HepG2 (cell line): ENCODE data around the gene BHLHA9. TPM values are rescaled to one million over a fixed set of nuclear protein-coding genes. Genes with fewer than 3 reads are reported as not detected.

Source experiments
- ATAC-seq: fragments of 200-7000 bp; cut with Tn5 transposase; 3 replicates; pipeline ENCODE4 v1.9.1; 2020; ENCODE audit warnings: mild to moderate bottlenecking, moderate library complexity
- BruUV-seq: library from RNA; stranded (reverse); fragments of 400-500 nt; replicated peaks from 2 replicates; lab custom pipeline; 2021; lab: Mats Ljungman, UMichigan
- CTCF ChIA-PET: fragments of 300-600 bp; formaldehyde crosslinking; extraction: SDS; loops from one replicate; lab custom pipeline; 2021; ENCODE audit warnings: low total read pairs, inconsistent platforms, low intra/inter-chr PET ratio; lab: Yijun Ruan, JAX
- POLR2A ChIA-PET: fragments of 350-600 bp; sonication (Branson Sonifier 250); formaldehyde crosslinking; loops from one replicate; lab custom pipeline; 2020; ENCODE audit warnings: antibody characterized with exemption, inconsistent platforms; lab: Yijun Ruan, JAX
- DNase-seq: peaks from one replicate; pipeline ENCODE4 v3.0.0-alpha.2; 2015; ENCODE audit warnings: low spot score
- FAIRE-seq: peaks from 3 replicates; lab custom pipeline; 2011; peaks lifted over from hg19 to GRCh38; lab: Jason Lieb, UNC
- H2AFZ ChIP-seq: one replicate; pipeline ENCODE4 v1.6.1; 2011; ENCODE audit warnings: low read length, inconsistent platforms
- H3K27ac ChIP-seq: fragments of 300-600 bp; 3 replicates; pipeline ENCODE4 v1.8.0; 2011; ENCODE audit warnings: mixed run types, mild to moderate bottlenecking, mixed read lengths, low read length, inconsistent platforms; ENCODE audit not compliant: insufficient read depth; ENCODE audit errors: extremely low read length
- H3K27me3 ChIP-seq, 2 experiments: fragments of 200-600 bp in 1 of 2; 2 replicates in 1 of 2; 3 replicates in 1 of 2; pipeline versions ENCODE4 v1.6.0 to v1.8.0; 2011; ENCODE audit warnings: low read length in 2 of 2, mild to moderate bottlenecking in 2 of 2, moderate library complexity in 2 of 2, inconsistent platforms in 1 of 2; ENCODE audit not compliant: insufficient read depth in 2 of 2, control insufficient read depth in 1 of 2
- H3K36me3 ChIP-seq, 2 experiments: fragments of 200-600 bp in 1 of 2; replicated peaks in 1 of 2; 2 replicates in 1 of 2; 3 replicates in 1 of 2; pipeline versions ENCODE4 v1.5.1 to v1.8.0; 2011; ENCODE audit warnings: low read length in 2 of 2, inconsistent platforms in 1 of 2; ENCODE audit not compliant: insufficient read depth in 2 of 2, control insufficient read depth in 1 of 2
- H3K4me1 ChIP-seq: 2 replicates; pipeline ENCODE4 v1.5.1; 2012; ENCODE audit warnings: low read length, inconsistent platforms; ENCODE audit not compliant: insufficient read depth
- H3K4me2 ChIP-seq: 2 replicates; pipeline ENCODE4 v1.6.0; 2011; ENCODE audit warnings: low read depth, low read length, inconsistent platforms
- H3K4me3 ChIP-seq, 3 experiments: fragments of 200-600 bp in 1 of 3; sonication (generic), shearing (Covaris generic) in 1 of 3; replicated peaks in 1 of 3; 2 replicates each; pipeline ENCODE4 v1.5.1; 2011 to 2016; ENCODE audit warnings: low read length in 3 of 3, inconsistent platforms in 2 of 3, low read depth in 2 of 3, mild to moderate bottlenecking in 2 of 3, control low read depth in 1 of 3, mixed read lengths in 1 of 3; ENCODE audit not compliant: insufficient read depth in 1 of 3
- H3K79me2 ChIP-seq: one replicate; pipeline ENCODE4 v1.6.1; 2011; ENCODE audit warnings: low read length, inconsistent platforms; ENCODE audit not compliant: insufficient read depth
- H3K9ac ChIP-seq: 2 replicates; pipeline ENCODE4 v1.6.0; 2011; ENCODE audit warnings: mild to moderate bottlenecking, low read depth, low read length, inconsistent platforms; ENCODE audit not compliant: insufficient read depth
- H3K9me3 ChIP-seq: 2 replicates; pipeline ENCODE4 v1.5.1; 2012; ENCODE audit warnings: mild to moderate bottlenecking, low read length
- H4K20me1 ChIP-seq: 2 replicates; pipeline ENCODE4 v1.6.0; 2011; ENCODE audit warnings: inconsistent platforms, mild to moderate bottlenecking, low read length, moderate library complexity; ENCODE audit not compliant: insufficient read depth
- AHR ChIP-seq: IDR thresholded peaks from 2 replicates; pipeline ENCODE4 v1.6.1; 2018; ENCODE audit warnings: missing genetic modification reagents, missing compliant biosample characterization
- BCL6 ChIP-seq: IDR thresholded peaks from 2 replicates; pipeline ENCODE4 v1.6.1; 2016; ENCODE audit warnings: missing genetic modification reagents, missing compliant biosample characterization
- CEBPB ChIP-seq: IDR thresholded peaks from 2 replicates; pipeline ENCODE4 v1.6.1; 2011; ENCODE audit warnings: low read depth, low read length, improper control_type of control experiment, borderline replicate concordance
- MLX ChIP-seq: IDR thresholded peaks from 2 replicates; pipeline ENCODE4 v1.6.1; 2016
- SRSF1 ChIP-seq: fragments of 200-400 bp; formaldehyde crosslinking; optimal IDR thresholded peaks from 2 replicates; pipeline ENCODE3; 2017; ENCODE audit warnings: mild to moderate bottlenecking, low read depth, low read length, moderate library complexity
- THRA ChIP-seq: sonication (generic); formaldehyde crosslinking; IDR thresholded peaks from 2 replicates; pipeline ENCODE4 v1.4.0; 2020; ENCODE audit warnings: missing genetic modification reagents, borderline replicate concordance
- ZFYVE20 ChIP-seq: sonication (generic); formaldehyde crosslinking; IDR thresholded peaks from 2 replicates; pipeline ENCODE4 v1.8.0; 2023; ENCODE audit warnings: low read depth, mild to moderate bottlenecking, moderate library complexity, missing genetic modification reagents, borderline replicate concordance
- ZKSCAN5 ChIP-seq: sonication (generic); formaldehyde crosslinking; IDR thresholded peaks from 2 replicates; pipeline ENCODE4 v1.5.1; 2020; ENCODE audit warnings: mild to moderate bottlenecking, missing genetic modification reagents
- WGBS: methylation state at CpG from one replicate; pipeline ENCODE4 v1.1.6; 2017; ENCODE audit warnings: low lambda C conversion rate; 5-methylcytosine and 5-hydroxymethylcytosine counted together
- in situ Hi-C: cut with HindIII; loops from 2 replicates; pipeline ENCODE4 v1.10.0; 2017; ENCODE audit warnings: low pct_unique_long_range_greater_than_20kb; ENCODE audit not compliant: extremely low pct_ligation_motif_present
- intact Hi-C: fragments of 100-400 bp; cut with micrococcal nuclease; formaldehyde crosslinking; loops from one replicate; pipeline ENCODE4 v1.10.0; 2022; ENCODE audit not compliant: unreplicated experiment
- polyA plus RNA-seq, 8 experiments: library from polyadenylated mRNA; depleted of rRNA in 3 of 8; stranded (reverse) in 7 of 8; unstranded in 1 of 8; fragments of >200 nt; fragmentation: Illumina TruSeq in 4 of 8; extraction: Trizol in 4 of 8; gene quantifications; 2 replicates each; pipeline versions ENCODE4 v1.2.1 to v1.2.3, GENCODE V29; 2011 to 2016; ENCODE audit warnings: low read depth in 4 of 8, missing spikeins in 1 of 8, mixed read lengths in 1 of 8; ENCODE audit not compliant: insufficient read depth in 1 of 8
- total RNA-seq, 5 experiments: library from RNA; depleted of rRNA; stranded (reverse); fragments of >200 nt; fragmentation: Illumina TruSeq; extraction: Trizol; gene quantifications; 2 replicates each; pipeline ENCODE4 v1.2.3, GENCODE V29; 2016; ENCODE audit warnings: low read depth in 1 of 5
- TF ChIP-seq, protein P1 (sequence below): sonication (generic); formaldehyde crosslinking; IDR thresholded peaks from 2 replicates; pipeline ENCODE4 v1.8.1; 2022; ENCODE audit warnings: low read depth, mild to moderate bottlenecking, missing genetic modification reagents

The BHLHA9 gene
- total and polyA plus RNA-seq, 2 of the 13 experiments (the other 11 are each of a cell fraction or from before 2014, with no cell fraction given), result not detected

GRCh38 chr17:1313270-1314005, 43.2 kb downstream of the BHLHA9 start:
- POLR2A ChIA-PET, result no interaction called here
- 11% methylated on average over 8 of the region's 8 CpGs for WGBS
- intact Hi-C loops (no loop called here), in situ Hi-C loops (no loop called here)
- Histone ChIP-seq H3K79me2 (no peaks in the 10 kb centered on the region), H3K9me3 (no peaks in the 10 kb centered on the region), H2AFZ (no peak overlapping the region), H3K4me2 (no peak overlapping the region), H4K20me1 (no peaks in the 10 kb centered on the region), H3K4me3 (no peak overlapping the region)
- FAIRE-seq (no peak), ATAC-seq (no peak; the same call in 2 of the 3 replicates)
- BruUV-seq, result no TSS peak
- CTCF ChIA-PET, result no interaction called here
- TF ChIP-seq CEBPB, result peak; percentile 80
- peak; percentile 73; the same call in 1 of the 2 replicates for TF ChIP-seq ZKSCAN5 (CRISPR knock-in tag)
- TF ChIP-seq THRA (CRISPR knock-in tag), result no peak
- TF ChIP-seq, protein P1, sequence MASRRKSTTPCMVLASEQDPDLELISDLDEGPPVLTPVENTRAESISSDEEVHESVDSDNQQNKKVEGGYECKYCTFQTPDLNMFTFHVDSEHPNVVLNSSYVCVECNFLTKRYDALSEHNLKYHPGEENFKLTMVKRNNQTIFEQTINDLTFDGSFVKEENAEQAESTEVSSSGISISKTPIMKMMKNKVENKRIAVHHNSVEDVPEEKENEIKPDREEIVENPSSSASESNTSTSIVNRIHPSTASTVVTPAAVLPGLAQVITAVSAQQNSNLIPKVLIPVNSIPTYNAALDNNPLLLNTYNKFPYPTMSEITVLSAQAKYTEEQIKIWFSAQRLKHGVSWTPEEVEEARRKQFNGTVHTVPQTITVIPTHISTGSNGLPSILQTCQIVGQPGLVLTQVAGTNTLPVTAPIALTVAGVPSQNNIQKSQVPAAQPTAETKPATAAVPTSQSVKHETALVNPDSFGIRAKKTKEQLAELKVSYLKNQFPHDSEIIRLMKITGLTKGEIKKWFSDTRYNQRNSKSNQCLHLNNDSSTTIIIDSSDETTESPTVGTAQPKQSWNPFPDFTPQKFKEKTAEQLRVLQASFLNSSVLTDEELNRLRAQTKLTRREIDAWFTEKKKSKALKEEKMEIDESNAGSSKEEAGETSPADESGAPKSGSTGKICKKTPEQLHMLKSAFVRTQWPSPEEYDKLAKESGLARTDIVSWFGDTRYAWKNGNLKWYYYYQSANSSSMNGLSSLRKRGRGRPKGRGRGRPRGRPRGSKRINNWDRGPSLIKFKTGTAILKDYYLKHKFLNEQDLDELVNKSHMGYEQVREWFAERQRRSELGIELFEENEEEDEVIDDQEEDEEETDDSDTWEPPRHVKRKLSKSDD (CRISPR knock-in tag), result no peak
- no peak for TF ChIP-seq MLX (CRISPR knock-in tag)
- 0 out of 2 replicates have a peak, but pooled peaks have one; percentile 19 for TF ChIP-seq BCL6 (CRISPR knock-in tag)
- no peak for TF ChIP-seq SRSF1
- no peak for TF ChIP-seq AHR (CRISPR knock-in tag)
- TF ChIP-seq ZFYVE20, result no peak
- TF ChIP-seq, all 625 proteins: peak for 3
- Histone ChIP-seq H3K4me1 (0 out of 2 replicates have a peak, but pooled peaks cover 6% of the 10 kb centered on the region), H3K36me3 (no peaks in the 10 kb centered on the region), H3K27me3 (peaks cover 0 to 21% of the 10 kb centered on the region in 2 experiments; a peak in 3 of 5 replicates), H3K27ac (no peak overlapping the region), H3K9ac (no peak overlapping the region)
- DNase-seq, result no peak
